Activated CD4-positive, alpha-beta memory T cell treated with anti-CD3 and anti-CD28 coated beads for 36 hours (primary cell): ENCODE data around the gene TBC1D3B. TPM values are rescaled to one million over a fixed set of nuclear protein-coding genes. Genes with fewer than 3 reads are reported as not detected.
"Not testable (repeated sequence)": the region's sequence is repeated elsewhere in the genome, so short reads cannot be mapped to it uniquely, and the experiment has no call there.

ENCODE experiments used
- CTCF ChIA-PET: fragments of 350-600 bp; sonication (Branson Sonifier 250); formaldehyde crosslinking; loops from one replicate; lab custom pipeline; 2021; ENCODE audit warnings: antibody characterized with exemption, inconsistent platforms; lab: Charles Lee
- POLR2A ChIA-PET: fragments of 350-600 bp; sonication (Branson Sonifier 250); formaldehyde crosslinking; loops from one replicate; lab custom pipeline; 2021; ENCODE audit warnings: antibody characterized with exemption; lab: Charles Lee
- DNase-seq: peaks from one replicate; pipeline ENCODE4 v3.0.0-alpha.2; 2020
- H3K27ac Mint-ChIP-seq: one replicate; pipeline ENCODE4 v1.8.0; 2021; ENCODE audit warnings: mixed read lengths
- H3K27me3 Mint-ChIP-seq: one replicate; pipeline ENCODE4 v1.8.0; 2021; ENCODE audit warnings: mixed read lengths
- H3K36me3 Mint-ChIP-seq: one replicate; pipeline ENCODE4 v1.8.0; 2021; ENCODE audit warnings: mixed read lengths
- H3K4me1 Mint-ChIP-seq: one replicate; pipeline ENCODE4 v1.8.0; 2021; ENCODE audit warnings: low read depth, mixed read lengths
- H3K4me3 Mint-ChIP-seq: one replicate; pipeline ENCODE4 v1.8.0; 2021; ENCODE audit warnings: mild to moderate bottlenecking, mixed read lengths
- H3K9me3 Mint-ChIP-seq: one replicate; pipeline ENCODE4 v1.8.0; 2021; ENCODE audit warnings: mixed read lengths
- intact Hi-C: fragments of 100-400 bp; cut with micrococcal nuclease; formaldehyde crosslinking; loops from one replicate; pipeline ENCODE4 v1.15.1; 2023
- total RNA-seq, 2 experiments: library from RNA; stranded (reverse); gene quantifications; one replicate each; pipeline ENCODE4 v1.2.3, GENCODE V29; 2021

Gene TBC1D3B
- total RNA-seq, 2 experiments from 2014 or later, result 5.6 to 8.1 TPM

- H3K9me3 Mint-ChIP-seq, H3K27ac Mint-ChIP-seq, intact Hi-C loops, CTCF ChIA-PET, DNase-seq, POLR2A ChIA-PET, H3K4me3 Mint-ChIP-seq, H3K4me1 Mint-ChIP-seq, H3K36me3 Mint-ChIP-seq: not testable (repeated sequence)
- peaks cover 15% of the 10 kb centered on the region for H3K27me3 Mint-ChIP-seq
These were observed 34.2 kb upstream of the TBC1D3B start, which contains the start of gene CCL4L2 for GRCh38 chr17:36210439-36211211. CCL4L2 (plus strand) TSS chr17:36211063.

DNA sequence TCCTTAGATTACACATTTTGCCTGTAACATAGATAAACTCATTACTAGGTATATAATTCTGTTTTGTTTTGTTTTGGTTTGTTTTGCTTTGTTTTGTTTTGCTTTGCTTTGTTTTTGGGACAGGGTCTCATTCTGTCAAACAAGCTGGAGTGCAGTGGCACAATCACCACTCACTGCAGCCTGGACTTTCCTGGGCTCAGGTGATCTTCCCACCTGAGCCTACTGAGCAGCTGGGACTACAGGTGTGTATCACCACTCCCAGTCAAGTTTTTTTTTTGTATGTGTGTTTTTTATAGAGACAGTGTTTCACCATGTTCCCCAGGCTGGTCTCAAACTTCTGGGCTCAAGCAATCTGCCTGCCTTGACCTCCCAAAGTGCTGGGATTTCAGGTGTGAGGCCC, 33.1 kb upstream of the TBC1D3B start:
- Mint-ChIP-seq H3K36me3 (no peaks in the 10 kb centered on the region), H3K4me1 (peaks cover 5% of the 10 kb centered on the region), H3K4me3 (no peak overlapping the region), H3K27me3 (peaks cover 14% of the 10 kb centered on the region), H3K9me3 (no peaks in the 10 kb centered on the region), H3K27ac (no peak overlapping the region)
- CTCF ChIA-PET, result no interaction called here
- POLR2A ChIA-PET, result interaction anchor here (0.6 kb wide), 1 partner anchor 132 kb away, joined by 4 read pairs; no protein-coding TSS in a partner anchor
- intact Hi-C loops, result no loop called here
- no peak for DNase-seq

DNA sequence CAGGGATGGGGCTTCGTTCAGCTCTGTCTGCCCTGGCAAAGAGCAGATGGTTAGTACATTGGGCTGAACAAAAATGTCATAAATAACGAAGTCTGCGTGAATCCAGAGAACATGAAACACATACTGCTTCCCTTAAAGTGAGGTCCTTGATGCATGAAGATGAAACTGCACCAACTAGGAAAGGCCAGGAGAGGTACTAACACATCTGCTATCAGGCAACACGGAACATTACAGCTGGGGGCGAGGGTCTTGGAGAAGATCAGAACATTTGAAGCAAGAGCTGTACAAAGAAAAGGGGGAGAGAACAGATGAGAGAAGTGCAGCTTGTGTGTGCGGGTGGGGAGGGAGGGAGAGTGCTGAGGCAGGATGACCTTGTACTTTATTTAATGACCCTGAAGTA, 30.9 kb upstream of the TBC1D3B start:
- H3K36me3 Mint-ChIP-seq, H3K4me3 Mint-ChIP-seq, CTCF ChIA-PET, intact Hi-C loops, POLR2A ChIA-PET, H3K4me1 Mint-ChIP-seq, H3K27ac Mint-ChIP-seq, DNase-seq, H3K9me3 Mint-ChIP-seq: not testable (repeated sequence)
- peaks cover 19% of the 10 kb centered on the region for H3K27me3 Mint-ChIP-seq

- H3K27me3 Mint-ChIP-seq, result peaks cover 19% of the 10 kb centered on the region
- intact Hi-C loops, H3K9me3 Mint-ChIP-seq, H3K4me1 Mint-ChIP-seq, DNase-seq, H3K4me3 Mint-ChIP-seq, POLR2A ChIA-PET, H3K36me3 Mint-ChIP-seq, H3K27ac Mint-ChIP-seq, CTCF ChIA-PET: not testable (repeated sequence)
These were observed 30.0 kb upstream of the TBC1D3B start for GRCh38 chr17:36206486-36206821.

DNA sequence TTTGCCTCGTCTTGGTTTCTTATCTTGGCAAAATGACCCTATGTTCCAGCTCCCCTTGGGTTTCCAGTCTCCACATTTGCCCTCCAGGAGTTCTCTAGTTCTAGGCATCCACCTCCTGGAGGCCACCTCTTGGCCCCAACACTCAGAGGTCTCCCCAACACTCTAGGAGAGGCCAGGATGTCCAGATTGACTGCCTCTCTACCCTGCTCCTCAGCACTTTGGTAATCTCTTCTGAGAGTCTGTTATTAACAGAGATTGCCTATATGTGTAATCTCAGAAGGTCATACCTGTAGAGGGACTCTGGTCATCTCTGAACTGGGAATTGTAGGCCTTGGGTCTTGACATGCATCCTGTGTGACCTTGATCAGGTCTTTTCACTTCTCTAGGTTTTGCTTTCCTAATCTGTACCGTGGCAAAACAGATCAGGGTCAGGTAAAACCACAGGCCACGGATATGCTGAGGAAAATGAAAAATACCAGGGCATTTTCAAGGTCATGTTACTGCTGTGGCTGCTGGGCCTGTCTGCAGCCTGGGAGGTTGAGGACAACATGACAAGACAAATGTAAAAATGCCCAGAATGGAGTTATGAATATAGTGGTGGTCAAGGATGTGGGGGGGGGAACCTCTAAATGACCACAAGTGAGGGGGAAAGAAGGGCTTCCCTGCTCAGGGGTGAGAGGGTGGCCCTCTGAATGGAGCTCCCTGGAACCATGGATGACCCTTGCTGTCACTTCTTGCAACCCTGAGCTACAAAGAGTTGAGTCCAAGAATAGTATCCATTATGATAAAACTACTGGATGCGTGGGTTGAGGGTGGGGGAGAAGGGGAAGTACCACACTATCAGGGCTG, 29.4 kb upstream of the TBC1D3B start:
- Mint-ChIP-seq H3K4me1 (peaks cover 4% of the 10 kb centered on the region), H3K36me3 (no peaks in the 10 kb centered on the region), H3K4me3 (no peak overlapping the region), H3K27me3 (peaks cover 18% of the 10 kb centered on the region), H3K9me3 (no peaks in the 10 kb centered on the region), H3K27ac (no peak overlapping the region)
- intact Hi-C loops, result no loop called here
- DNase-seq, result no peak
- ChIA-PET POLR2A (no interaction called here), CTCF (no interaction called here)

GRCh38 chr17:36204724-36205500, 28.5 kb upstream of the TBC1D3B start:
- Mint-ChIP-seq H3K9me3 (no peaks in the 10 kb centered on the region), H3K4me1 (peaks cover 2% of the 10 kb centered on the region), H3K27me3 (peaks cover 21% of the 10 kb centered on the region), H3K36me3 (no peaks in the 10 kb centered on the region), H3K27ac (no peak overlapping the region), H3K4me3 (no peak overlapping the region)
- no peak for DNase-seq
- POLR2A ChIA-PET, result no interaction called here
- CTCF ChIA-PET, result no interaction called here
- intact Hi-C loops, result no loop called here

DNA sequence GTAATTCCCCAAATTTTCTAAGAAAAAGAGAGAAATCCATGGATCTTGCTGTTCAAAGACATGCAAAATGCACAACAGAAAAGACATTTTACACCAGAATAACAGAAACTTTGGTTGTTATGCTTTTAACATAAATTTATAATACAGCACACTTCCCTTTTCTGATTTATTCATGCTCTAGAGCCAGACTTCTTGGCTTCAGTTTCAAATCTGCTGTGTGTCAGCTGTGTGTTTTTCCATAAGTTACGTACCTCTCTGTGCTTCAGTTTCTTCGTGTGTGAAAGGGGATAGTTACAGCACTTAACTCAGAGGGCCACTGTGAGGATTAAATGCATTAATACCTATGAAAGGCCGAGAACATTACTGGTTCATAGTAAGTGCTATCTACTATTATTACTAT, 26.9 kb upstream of the TBC1D3B start:
- H3K27ac Mint-ChIP-seq, result no peak overlapping the region
- no peak overlapping the region for H3K4me3 Mint-ChIP-seq
- no peaks in the 10 kb centered on the region for H3K36me3 Mint-ChIP-seq
- CTCF ChIA-PET, result no interaction called here
- H3K27me3 Mint-ChIP-seq, result peaks cover 24% of the 10 kb centered on the region
- DNase-seq, result no peak
- peaks cover 10% of the 10 kb centered on the region for H3K4me1 Mint-ChIP-seq
- H3K9me3 Mint-ChIP-seq, result no peaks in the 10 kb centered on the region
- POLR2A ChIA-PET, result no interaction called here
- intact Hi-C loops, result no loop called here

DNA sequence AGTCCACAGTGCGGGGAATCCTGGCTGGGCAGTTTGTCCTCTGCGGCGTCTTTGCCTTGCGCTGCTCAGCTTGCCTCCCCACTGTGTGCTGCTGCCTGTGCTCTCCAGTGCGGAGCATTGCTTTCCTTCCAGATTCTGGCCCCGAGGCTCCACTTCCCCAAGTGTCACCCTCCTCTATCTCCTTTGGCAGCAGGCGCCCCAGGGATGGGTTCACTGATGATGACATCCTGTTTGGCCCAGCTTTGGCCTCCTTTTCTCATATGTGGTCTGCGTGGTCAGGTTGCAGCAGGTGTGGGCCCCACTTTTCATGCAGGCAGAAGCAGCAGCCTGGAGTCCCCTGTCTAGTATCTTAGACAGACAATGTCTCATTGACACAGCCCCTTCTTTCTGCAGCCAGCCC, 25.1 kb upstream of the TBC1D3B start:
- H3K9me3 Mint-ChIP-seq, DNase-seq, H3K4me3 Mint-ChIP-seq, POLR2A ChIA-PET, CTCF ChIA-PET, H3K36me3 Mint-ChIP-seq, intact Hi-C loops, H3K27ac Mint-ChIP-seq: not testable (repeated sequence)
- peaks cover 11% of the 10 kb centered on the region for H3K4me1 Mint-ChIP-seq
- H3K27me3 Mint-ChIP-seq, result peaks cover 22% of the 10 kb centered on the region

DNA sequence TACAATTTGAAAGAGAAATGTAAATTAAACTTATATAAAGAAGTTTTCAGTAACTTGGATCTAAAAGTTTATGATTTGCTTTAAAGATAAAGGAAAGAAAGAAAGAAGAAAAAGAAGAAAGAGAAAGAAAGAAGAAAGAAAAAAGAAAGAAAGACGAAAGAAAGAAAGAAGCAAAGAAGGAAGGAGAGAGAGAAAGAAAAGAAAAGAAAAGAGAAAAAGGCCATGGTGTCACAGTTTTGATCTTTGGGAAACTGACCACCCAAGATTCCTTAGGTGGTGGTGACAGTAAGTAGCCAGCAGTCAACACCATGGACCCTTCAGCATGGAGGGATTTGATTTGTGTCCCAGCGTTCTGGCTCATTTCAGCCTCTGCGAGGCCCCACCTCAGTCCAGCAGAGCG, 24.7 kb upstream of the TBC1D3B start:
- intact Hi-C loops, H3K27ac Mint-ChIP-seq, H3K36me3 Mint-ChIP-seq, DNase-seq, H3K4me3 Mint-ChIP-seq, CTCF ChIA-PET, POLR2A ChIA-PET, H3K9me3 Mint-ChIP-seq: not testable (repeated sequence)
- Mint-ChIP-seq H3K27me3 (peaks cover 24% of the 10 kb centered on the region), H3K4me1 (peaks cover 13% of the 10 kb centered on the region)

- H3K4me1 Mint-ChIP-seq, result peaks cover 13% of the 10 kb centered on the region
- no peaks in the 10 kb centered on the region for H3K36me3 Mint-ChIP-seq
- H3K9me3 Mint-ChIP-seq, result no peaks in the 10 kb centered on the region
- POLR2A ChIA-PET, result no interaction called here
- no peak overlapping the region for H3K27ac Mint-ChIP-seq
- peak; percentile 51 for DNase-seq
- CTCF ChIA-PET, result no interaction called here
- intact Hi-C loops, result no loop called here
- H3K27me3 Mint-ChIP-seq, result peaks cover 32% of the 10 kb centered on the region
- no peak overlapping the region for H3K4me3 Mint-ChIP-seq
These were observed 22.5 kb upstream of the TBC1D3B start for GRCh38 chr17:36198831-36199465.

GRCh38 chr17:36197387-36197703, 20.9 kb upstream of the TBC1D3B start:
- H3K27me3 Mint-ChIP-seq, result peaks cover 28% of the 10 kb centered on the region
- no peaks in the 10 kb centered on the region for H3K36me3 Mint-ChIP-seq
- no peaks in the 10 kb centered on the region for H3K9me3 Mint-ChIP-seq
- H3K27ac Mint-ChIP-seq, result no peak overlapping the region
- DNase-seq, result no peak
- ChIA-PET POLR2A (no interaction called here), CTCF (no interaction called here)
- no peak overlapping the region for H3K4me3 Mint-ChIP-seq
- intact Hi-C loops, result no loop called here
- H3K4me1 Mint-ChIP-seq, result peaks cover 16% of the 10 kb centered on the region

GRCh38 chr17:36196131-36196486, 19.7 kb upstream of the TBC1D3B start:
- DNase-seq, result no peak
- POLR2A ChIA-PET, result no interaction called here
- Mint-ChIP-seq H3K27me3 (peaks cover 28% of the 10 kb centered on the region), H3K4me3 (no peak overlapping the region), H3K36me3 (no peaks in the 10 kb centered on the region), H3K27ac (no peak overlapping the region), H3K9me3 (no peaks in the 10 kb centered on the region), H3K4me1 (peaks cover 19% of the 10 kb centered on the region)
- intact Hi-C loops, result no loop called here
- CTCF ChIA-PET, result no interaction called here
